ENCODE measurements around the gene SYCP2L.
"Not testable (repeated sequence)": the region's sequence is repeated elsewhere in the genome, so short reads cannot be mapped to it uniquely, and the experiment has no call there.

SYCP2L gene

GRCh38 chr6:10957414-10957886, 70.6 kb downstream of the SYCP2L start:
- DNase-seq (ENCODE audit: low read depth) = no peak

- DNase-seq (ENCODE audit: low read depth) = no peak
Observed at GRCh38 chr6:10960171-10960570, 73.3 kb downstream of the SYCP2L start.

GRCh38 chr6:10961837-10962236, 75.0 kb downstream of the SYCP2L start:
- DNase-seq (ENCODE audit: low read depth) = no peak

GRCh38 chr6:10962673-10963072, 75.8 kb downstream of the SYCP2L start:
- DNase-seq (ENCODE audit: low read depth) = no peak

- DNase-seq (ENCODE audit: low read depth) = no peak
Observed at GRCh38 chr6:10963113-10963512, 76.3 kb downstream of the SYCP2L start.

GRCh38 chr6:10964684-10965083, 77.8 kb downstream of the SYCP2L start:
- no peak for DNase-seq (ENCODE audit: low read depth)

GRCh38 chr6:10968776-10969175, 81.9 kb downstream of the SYCP2L start:
- no peak for DNase-seq (ENCODE audit: low read depth)

- DNase-seq (ENCODE audit: low read depth) = no peak
Observed at GRCh38 chr6:10970731-10971130, 83.9 kb downstream of the SYCP2L start.

GRCh38 chr6:10972196-10972595, 85.3 kb downstream of the SYCP2L start:
- DNase-seq (ENCODE audit: low read depth) = no peak

GRCh38 chr6:10976571-10976970, 89.7 kb downstream of the SYCP2L start:
- DNase-seq (ENCODE audit: low read depth) = no peak

GRCh38 chr6:10977231-10977968, 90.5 kb downstream of the SYCP2L start:
- no peak for DNase-seq (ENCODE audit: low read depth)

- no peak for DNase-seq (ENCODE audit: low read depth)
Observed at GRCh38 chr6:10979603-10980002, 92.8 kb downstream of the SYCP2L start.

GRCh38 chr6:10981409-10981808, 94.6 kb downstream of the SYCP2L start:
- no peak for DNase-seq (ENCODE audit: low read depth)

- not testable (repeated sequence) for DNase-seq (ENCODE audit: low read depth)
Observed at GRCh38 chr6:10984959-10985358, 98.1 kb downstream of the SYCP2L start.

GRCh38 chr6:10989587-10989986, 102.7 kb downstream of the SYCP2L start:
- no peak for DNase-seq (ENCODE audit: low read depth)

- DNase-seq (ENCODE audit: low read depth) = no peak
Observed at GRCh38 chr6:10991115-10991514, 104.3 kb downstream of the SYCP2L start.

- DNase-seq (ENCODE audit: low read depth) = no peak
Observed at GRCh38 chr6:10993896-10994295, 107.0 kb downstream of the SYCP2L start.

GRCh38 chr6:10995114-10995707, 108.4 kb downstream of the SYCP2L start:
- DNase-seq (ENCODE audit: low read depth) = no peak

- no peak for DNase-seq (ENCODE audit: low read depth)
Observed at GRCh38 chr6:10999994-11000393, 113.1 kb downstream of the SYCP2L start.

- no peak for DNase-seq (ENCODE audit: low read depth)
Observed at GRCh38 chr6:11002176-11002575, 115.3 kb downstream of the SYCP2L start.

GRCh38 chr6:11003297-11003696, 116.4 kb downstream of the SYCP2L start:
- not testable (repeated sequence) for DNase-seq (ENCODE audit: low read depth)

- DNase-seq (ENCODE audit: low read depth) = no peak
Observed at GRCh38 chr6:11006061-11006460, 119.2 kb downstream of the SYCP2L start.

- no peak for DNase-seq (ENCODE audit: low read depth)
Observed at GRCh38 chr6:11007715-11008608, 121.1 kb downstream of the SYCP2L start.

All from activated T-cell treated with anti-CD3 and anti-CD28 coated beads for 1 hour (primary cell).